ENCODE measurements around the gene TMEM164. TPM values are rescaled to one million over a fixed set of nuclear protein-coding genes. Genes with fewer than 3 reads are reported as not detected.

Gene TMEM164
- total and polyA plus RNA-seq, 2 of the 4 experiments (the other 2 are of a cell fraction), result 6.3 to 7.1 TPM

DNA sequence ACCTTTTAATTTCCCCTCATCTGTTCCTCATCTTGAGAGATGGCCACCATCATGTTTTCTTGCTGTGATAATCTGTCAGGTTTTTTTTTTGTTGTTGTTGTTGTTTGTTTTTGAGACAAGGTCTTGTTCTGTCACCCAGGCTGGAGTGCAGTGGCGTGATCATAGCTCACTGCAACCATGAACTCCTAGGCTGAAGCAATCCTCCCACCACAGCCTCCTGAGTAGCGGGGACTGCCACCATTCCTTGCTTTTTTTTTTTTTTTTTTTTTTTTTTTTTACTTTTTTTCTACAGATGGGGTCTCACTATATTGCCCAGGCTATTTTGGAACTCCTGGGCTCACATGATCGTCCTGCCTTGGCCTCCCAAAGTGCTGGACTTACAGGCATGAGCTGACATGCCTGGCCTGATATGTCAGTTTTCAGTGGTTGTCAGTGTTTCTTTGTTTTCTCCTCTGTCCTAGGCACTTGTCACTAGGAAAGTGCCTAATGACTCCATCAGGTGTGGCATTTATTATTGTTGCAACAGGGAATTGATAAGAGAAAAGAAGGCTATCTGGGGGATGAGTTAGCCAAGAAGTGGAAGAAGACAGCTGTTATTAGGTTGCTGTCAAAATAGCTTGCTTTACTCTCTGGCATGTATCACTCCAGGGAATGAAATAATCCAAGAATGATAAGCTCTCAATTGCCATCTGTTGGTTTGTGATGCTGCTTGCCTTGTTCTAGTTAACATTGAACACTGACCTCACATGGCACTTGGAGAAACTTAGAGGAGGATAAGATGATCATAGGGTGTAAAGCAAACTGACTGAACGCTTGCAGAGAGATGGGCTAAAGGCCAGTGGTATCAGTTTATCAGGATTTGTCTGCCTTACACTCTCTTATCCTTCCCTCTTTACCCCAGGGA lies 41.7 kb downstream of the TMEM164 start (continued):
- TF ChIP-seq, protein P1, sequence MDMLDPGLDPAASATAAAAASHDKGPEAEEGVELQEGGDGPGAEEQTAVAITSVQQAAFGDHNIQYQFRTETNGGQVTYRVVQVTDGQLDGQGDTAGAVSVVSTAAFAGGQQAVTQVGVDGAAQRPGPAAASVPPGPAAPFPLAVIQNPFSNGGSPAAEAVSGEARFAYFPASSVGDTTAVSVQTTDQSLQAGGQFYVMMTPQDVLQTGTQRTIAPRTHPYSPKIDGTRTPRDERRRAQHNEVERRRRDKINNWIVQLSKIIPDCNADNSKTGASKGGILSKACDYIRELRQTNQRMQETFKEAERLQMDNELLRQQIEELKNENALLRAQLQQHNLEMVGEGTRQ (IDR thresholded peaks at IDR 0.05; ENCODE audit: low read depth, low read length), result no peak
- TF ChIP-seq POLR2A (IDR thresholded peaks at IDR 0.05; ENCODE audit: low read depth, low read length), result no peak

DNA sequence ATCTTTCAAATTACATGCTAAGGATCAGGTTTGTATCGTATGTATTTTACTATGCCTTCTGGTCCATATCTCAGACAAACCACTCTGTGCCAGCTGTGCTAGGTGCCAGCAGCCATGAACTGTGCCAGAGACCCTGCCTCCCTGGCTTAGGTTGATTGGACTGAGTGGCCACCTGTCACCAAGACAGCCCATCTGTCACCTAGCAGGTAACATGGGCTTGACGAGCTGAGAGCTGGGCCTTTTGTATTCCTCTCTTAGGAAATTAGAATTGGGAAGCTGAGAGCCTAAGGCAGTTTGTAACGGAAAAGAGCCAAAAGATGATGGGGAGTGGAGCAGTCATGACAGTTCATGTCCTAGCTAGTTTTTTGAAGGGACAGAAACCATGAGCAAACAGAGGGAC lies 42.5 kb downstream of the TMEM164 start:
- no peak overlapping the region for H4K5ac ChIP-seq (ENCODE audit: low read depth, low read length)
- peaks cover 4% of the 10 kb centered on the region for H3K27me3 ChIP-seq (ENCODE audit: control insufficient read depth, insufficient read depth, low read length)
- H2BK5ac ChIP-seq (ENCODE audit: low read depth, low read length, poor library complexity, severe bottlenecking), result no peak overlapping the region
- H4K8ac ChIP-seq (ENCODE audit: low read depth in 2 of 2, low read length in 2 of 2), result no peak overlapping the region
- no peaks in the 10 kb centered on the region for H3K36me3 ChIP-seq (ENCODE audit: control insufficient read depth, insufficient read depth, low read length)
- dilution Hi-C loops (cut with HindIII; ENCODE audit: low sequenced_read_pairs, unreplicated experiment) (no loop called here), in situ Hi-C loops (cut with MboI; ENCODE audit: low sequenced_read_pairs) (no loop called here), intact Hi-C loops (cut with micrococcal nuclease) (no loop called here)
- no peak overlapping the region for H2BK120ac ChIP-seq (ENCODE audit: low read depth, low read length)
- ChIA-PET POLR2A (ENCODE audit: unreplicated experiment) (no interaction called here), CTCF (no interaction called here)
- no peak overlapping the region for H3K4ac ChIP-seq (ENCODE audit: low read depth, low read length)
- no peaks in the 10 kb centered on the region for H3K79me1 ChIP-seq (ENCODE audit: low read depth in 1 of 2, low read length in 2 of 2)
- no peaks in the 10 kb centered on the region; the same call in 1 of the 2 replicates for H3K4me1 ChIP-seq (ENCODE audit: control insufficient read depth, insufficient read depth, low read length)
- H2AFZ ChIP-seq (replicated peaks; ENCODE audit: low read length, poor library complexity), result no peak overlapping the region
- H3K9me1 ChIP-seq (ENCODE audit: insufficient read depth, low read length), result no peaks in the 10 kb centered on the region
- H3K9me3 ChIP-seq (ENCODE audit: control insufficient read depth, insufficient read depth, low read length), result no peaks in the 10 kb centered on the region
- H2AK9ac ChIP-seq (replicated peaks; ENCODE audit: low read depth, low read length, poor library complexity), result no peak overlapping the region
- H4K20me1 ChIP-seq (ENCODE audit: insufficient read depth, low read length), result no peaks in the 10 kb centered on the region
- TF ChIP-seq, protein P2, sequence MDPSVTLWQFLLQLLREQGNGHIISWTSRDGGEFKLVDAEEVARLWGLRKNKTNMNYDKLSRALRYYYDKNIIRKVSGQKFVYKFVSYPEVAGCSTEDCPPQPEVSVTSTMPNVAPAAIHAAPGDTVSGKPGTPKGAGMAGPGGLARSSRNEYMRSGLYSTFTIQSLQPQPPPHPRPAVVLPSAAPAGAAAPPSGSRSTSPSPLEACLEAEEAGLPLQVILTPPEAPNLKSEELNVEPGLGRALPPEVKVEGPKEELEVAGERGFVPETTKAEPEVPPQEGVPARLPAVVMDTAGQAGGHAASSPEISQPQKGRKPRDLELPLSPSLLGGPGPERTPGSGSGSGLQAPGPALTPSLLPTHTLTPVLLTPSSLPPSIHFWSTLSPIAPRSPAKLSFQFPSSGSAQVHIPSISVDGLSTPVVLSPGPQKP (IDR thresholded peaks at IDR 0.05; ENCODE audit: borderline replicate concordance, low read depth, low read length), result no peak
- no peak for TF ChIP-seq BHLHE40 (IDR thresholded peaks at IDR 0.05; ENCODE audit: low read depth, low read length)
- TF ChIP-seq NFE2L2 (IDR thresholded peaks at IDR 0.05; ENCODE audit: low read depth, low read length), result no peak
- no peak for TF ChIP-seq POLR2A (IDR thresholded peaks at IDR 0.05; ENCODE audit: low read depth, low read length)
- no peak for TF ChIP-seq MAFK (IDR thresholded peaks at IDR 0.05; ENCODE audit: low read depth, low read length)
- H3K23ac ChIP-seq (ENCODE audit: low read depth, low read length), result no peak overlapping the region
- DNase-seq (no peak), ATAC-seq (ENCODE audit: low read depth) (no peak)
- no peak overlapping the region for H3K27ac ChIP-seq (ENCODE audit: insufficient read depth, low read length)
- no peak overlapping the region for H4K91ac ChIP-seq (ENCODE audit: insufficient read depth, low read depth, low read length)
- no peak overlapping the region for H2BK15ac ChIP-seq (ENCODE audit: low read depth, low read length)
- H3K18ac ChIP-seq (ENCODE audit: low read depth, low read length), result no peak overlapping the region
- H3K14ac ChIP-seq (replicated peaks; ENCODE audit: low read depth, low read length), result no peak overlapping the region
- no peak overlapping the region for H2BK20ac ChIP-seq (ENCODE audit: low read depth, low read length)
- no peak overlapping the region for H3K4me3 ChIP-seq (ENCODE audit: insufficient read depth, low read depth, low read length)
- H2AK5ac ChIP-seq (ENCODE audit: low read depth, low read length), result no peak overlapping the region
- H3K56ac ChIP-seq (ENCODE audit: extremely low read depth, insufficient read depth, low read length), result no peak overlapping the region
- 40% methylated on average over 1 of the region's 3 CpGs; no CpG with 5 or more reads in 1 of the 2 experiments for WGBS, 2 experiments (ENCODE audit: extremely low coverage in 2 of 2, insufficient read length in 1 of 2)
- BruUV-seq (replicated peaks), result no TSS peak
- H3K9ac ChIP-seq (ENCODE audit: low read depth, low read length), result no peak overlapping the region
- no peak overlapping the region for H3K4me2 ChIP-seq (ENCODE audit: low read depth, low read length)

Measured in IMR-90 (cell line).